ENCODE measurements around the gene ST6GAL1.

DNA sequence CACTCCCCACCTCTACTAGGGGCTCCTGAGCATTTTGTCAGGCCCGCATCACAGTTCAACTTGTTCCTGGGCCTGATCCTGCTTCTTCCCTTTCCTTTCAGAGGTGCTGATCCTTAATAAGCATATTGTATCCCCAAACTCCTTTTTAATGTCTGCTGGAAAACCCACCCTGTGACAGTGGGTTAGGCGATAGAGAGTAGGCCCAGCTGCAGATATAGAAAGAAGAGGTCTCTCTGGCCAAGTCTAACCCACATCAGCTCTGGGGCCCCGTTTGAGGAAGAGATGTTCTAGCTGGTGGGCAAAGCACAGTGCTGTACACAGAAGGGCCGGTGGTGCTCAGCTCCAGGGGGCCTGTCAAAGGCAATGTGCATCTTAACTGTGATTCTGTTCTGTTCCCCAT is 34.3 kb upstream of the ST6GAL1 start:
- TF ChIP-seq POLR2A (IDR thresholded peaks at IDR 0.05) (no peak), POLR2AphosphoS5 (IDR thresholded peaks at IDR 0.05) (no peak)
- TF ChIP-seq, protein P1, sequence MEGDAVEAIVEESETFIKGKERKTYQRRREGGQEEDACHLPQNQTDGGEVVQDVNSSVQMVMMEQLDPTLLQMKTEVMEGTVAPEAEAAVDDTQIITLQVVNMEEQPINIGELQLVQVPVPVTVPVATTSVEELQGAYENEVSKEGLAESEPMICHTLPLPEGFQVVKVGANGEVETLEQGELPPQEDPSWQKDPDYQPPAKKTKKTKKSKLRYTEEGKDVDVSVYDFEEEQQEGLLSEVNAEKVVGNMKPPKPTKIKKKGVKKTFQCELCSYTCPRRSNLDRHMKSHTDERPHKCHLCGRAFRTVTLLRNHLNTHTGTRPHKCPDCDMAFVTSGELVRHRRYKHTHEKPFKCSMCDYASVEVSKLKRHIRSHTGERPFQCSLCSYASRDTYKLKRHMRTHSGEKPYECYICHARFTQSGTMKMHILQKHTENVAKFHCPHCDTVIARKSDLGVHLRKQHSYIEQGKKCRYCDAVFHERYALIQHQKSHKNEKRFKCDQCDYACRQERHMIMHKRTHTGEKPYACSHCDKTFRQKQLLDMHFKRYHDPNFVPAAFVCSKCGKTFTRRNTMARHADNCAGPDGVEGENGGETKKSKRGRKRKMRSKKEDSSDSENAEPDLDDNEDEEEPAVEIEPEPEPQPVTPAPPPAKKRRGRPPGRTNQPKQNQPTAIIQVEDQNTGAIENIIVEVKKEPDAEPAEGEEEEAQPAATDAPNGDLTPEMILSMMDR (IDR thresholded peaks at IDR 0.05), result no peak

Measured in stomach (tissue), 4 donors.